PC-3 (cell line): Measurements from ENCODE around the gene GPC3. TPM values are rescaled to one million over a fixed set of nuclear protein-coding genes. Genes with fewer than 3 reads are reported as not detected.

Experiments used
- ATAC-seq: fragments of 200-7000 bp; cut with Tn5 transposase; 2 replicates; pipeline ENCODE4 v1.9.1; 2020; ENCODE audit warnings: mild to moderate bottlenecking, moderate library complexity
- BruUV-seq: library from RNA; stranded (reverse); fragments of 400-500 nt; replicated peaks from 2 replicates; lab custom pipeline; 2021; lab: Mats Ljungman, UMichigan
- CTCF ChIA-PET: fragments of 300-600 bp; sonication (Branson Sonifier 250); formaldehyde crosslinking; loops from one replicate; lab custom pipeline; 2022; ENCODE audit warnings: antibody characterized with exemption; lab: Charles Lee
- POLR2A ChIA-PET: fragments of 300-600 bp; sonication (Branson Sonifier 250); formaldehyde crosslinking; loops from one replicate; lab custom pipeline; 2022; ENCODE audit warnings: antibody characterized with exemption; ENCODE audit not compliant: unreplicated experiment; lab: Charles Lee
- DNase-seq: peaks from one replicate; pipeline ENCODE4 v3.0.0-alpha.2; 2015
- H2AFZ ChIP-seq: fragments of 300-600 bp; sonication (generic); 2 replicates; pipeline ENCODE4 v1.6.0; 2016; ENCODE audit warnings: antibody characterized with exemption, low read length
- H3F3A ChIP-seq: fragments of 300-600 bp; sonication (generic); one replicate; pipeline ENCODE4 v1.6.0; 2017; ENCODE audit warnings: antibody characterized with exemption, low read length, control low read depth, mild to moderate bottlenecking; ENCODE audit not compliant: unreplicated experiment
- H3K27ac ChIP-seq: fragments of 300-600 bp; sonication (generic); 2 replicates; pipeline ENCODE4 v1.5.1; 2016; ENCODE audit warnings: mild to moderate bottlenecking, low read length
- H3K27me3 ChIP-seq: fragments of 300-600 bp; sonication (generic); 2 replicates; pipeline ENCODE4 v1.6.1; 2016; ENCODE audit warnings: low read length, mixed read lengths
- H3K36me3 ChIP-seq: fragments of 300-600 bp; sonication (generic); 2 replicates; pipeline ENCODE4 v1.6.1; 2016; ENCODE audit warnings: low read depth, mixed run types, low read length, mixed read lengths
- H3K4me1 ChIP-seq: fragments of 300-600 bp; sonication (generic); 2 replicates; pipeline ENCODE4 v1.5.1; 2016; ENCODE audit warnings: low read length; ENCODE audit not compliant: insufficient read depth
- H3K4me2 ChIP-seq: fragments of 300-600 bp; sonication (generic); 2 replicates; pipeline ENCODE4 v1.6.0; 2016; ENCODE audit warnings: low read length
- H3K4me3 ChIP-seq: fragments of 300-600 bp; sonication (generic); 2 replicates; pipeline ENCODE4 v1.5.1; 2016; ENCODE audit warnings: mild to moderate bottlenecking, low read length, mixed read lengths
- H3K79me2 ChIP-seq: fragments of 300-600 bp; sonication (generic); 2 replicates; pipeline ENCODE4 v1.6.1; 2017; ENCODE audit warnings: low read length, mixed read lengths
- H3K9ac ChIP-seq: fragments of 300-600 bp; sonication (generic); 2 replicates; pipeline ENCODE4 v1.6.0; 2016; ENCODE audit warnings: mild to moderate bottlenecking, low read length
- H3K9me2 ChIP-seq: fragments of 300-600 bp; sonication (generic); replicated peaks from 2 replicates; pipeline ENCODE4 v1.6.1; 2016; ENCODE audit warnings: mixed run types, low read length, mixed read lengths
- H3K9me3 ChIP-seq: fragments of 300-600 bp; sonication (generic); 2 replicates; pipeline ENCODE4 v1.6.1; 2016; ENCODE audit warnings: low read length, mixed read lengths
- H4K20me1 ChIP-seq: fragments of 300-600 bp; sonication (generic); 2 replicates; pipeline ENCODE4 v1.6.1; 2016; ENCODE audit warnings: low read length, mixed read lengths
- CTCF ChIP-seq: fragments of 300-600 bp; sonication (generic); conservative IDR thresholded peaks from 2 replicates; pipeline ENCODE4 v1.5.1; 2017; ENCODE audit warnings: antibody characterized with exemption, low read depth, mild to moderate bottlenecking, low read length
- EZH2 ChIP-seq: fragments of 300-600 bp; sonication (generic); IDR thresholded peaks from one replicate; pipeline ENCODE4 v1.6.1; 2017; ENCODE audit warnings: antibody characterized with exemption, mild to moderate bottlenecking, low read length; ENCODE audit not compliant: unreplicated experiment
- EZH2phosphoT487 ChIP-seq: fragments of 300-600 bp; sonication (generic); IDR thresholded peaks from 2 replicates; pipeline ENCODE4 v1.6.1; 2018; ENCODE audit warnings: mild to moderate bottlenecking, antibody characterized with exemption, low read length, borderline replicate concordance
- intact Hi-C: fragments of 100-400 bp; cut with micrococcal nuclease; formaldehyde crosslinking; loops from 2 replicates; pipeline ENCODE4 v1.9.0; 2023
- total RNA-seq: library from RNA; depleted of rRNA; stranded (reverse); fragments of >200 nt; gene quantifications from 2 replicates; pipeline ENCODE4 v1.2.3, GENCODE V29; 2014

GPC3 gene
- total RNA-seq, 1 experiment from 2014 or later, result not detected

DNA sequence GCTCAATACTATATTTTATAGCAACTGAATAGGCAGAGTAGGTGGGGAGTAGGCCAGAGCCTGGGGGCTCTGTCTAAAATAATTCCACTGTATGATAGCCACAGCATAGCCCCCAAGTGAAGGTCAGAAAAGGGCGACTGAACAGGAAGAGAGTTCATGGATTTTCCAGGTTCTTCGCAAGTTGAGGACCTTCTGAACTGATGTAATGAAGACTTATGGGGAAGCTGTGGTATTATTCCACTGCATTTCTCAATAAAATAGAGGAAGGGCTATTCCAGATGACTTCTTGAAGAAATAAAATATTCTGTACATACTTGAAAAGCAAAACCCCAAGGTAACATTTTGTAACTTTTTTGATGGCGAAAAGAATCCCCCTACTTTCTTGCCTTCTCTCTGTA, 338.7 kb downstream of the GPC3 start:
- POLR2A ChIA-PET, result no interaction called here
- no TSS peak for BruUV-seq
- H3K36me3 ChIP-seq, result no peaks in the 10 kb centered on the region
- no peak overlapping the region for H3K4me2 ChIP-seq
- TF ChIP-seq EZH2phosphoT487 (no peak), CTCF (no peak), EZH2 (no peak)
- H3K4me1 ChIP-seq, result no peaks in the 10 kb centered on the region
- no peaks in the 10 kb centered on the region for H3K79me2 ChIP-seq
- H3K9me2 ChIP-seq, result no peaks in the 10 kb centered on the region
- no peak overlapping the region for H3K9ac ChIP-seq
- ATAC-seq (no peak), DNase-seq (no peak)
- no peak overlapping the region for H2AFZ ChIP-seq
- CTCF ChIA-PET, result no interaction called here
- H3K27ac ChIP-seq, result no peak overlapping the region
- no peak overlapping the region for H3K4me3 ChIP-seq
- no peaks in the 10 kb centered on the region for H3K9me3 ChIP-seq
- intact Hi-C loops, result no loop called here
- no peaks in the 10 kb centered on the region for H3K27me3 ChIP-seq
- no peaks in the 10 kb centered on the region for H4K20me1 ChIP-seq
- no peaks in the 10 kb centered on the region for H3F3A ChIP-seq

DNA sequence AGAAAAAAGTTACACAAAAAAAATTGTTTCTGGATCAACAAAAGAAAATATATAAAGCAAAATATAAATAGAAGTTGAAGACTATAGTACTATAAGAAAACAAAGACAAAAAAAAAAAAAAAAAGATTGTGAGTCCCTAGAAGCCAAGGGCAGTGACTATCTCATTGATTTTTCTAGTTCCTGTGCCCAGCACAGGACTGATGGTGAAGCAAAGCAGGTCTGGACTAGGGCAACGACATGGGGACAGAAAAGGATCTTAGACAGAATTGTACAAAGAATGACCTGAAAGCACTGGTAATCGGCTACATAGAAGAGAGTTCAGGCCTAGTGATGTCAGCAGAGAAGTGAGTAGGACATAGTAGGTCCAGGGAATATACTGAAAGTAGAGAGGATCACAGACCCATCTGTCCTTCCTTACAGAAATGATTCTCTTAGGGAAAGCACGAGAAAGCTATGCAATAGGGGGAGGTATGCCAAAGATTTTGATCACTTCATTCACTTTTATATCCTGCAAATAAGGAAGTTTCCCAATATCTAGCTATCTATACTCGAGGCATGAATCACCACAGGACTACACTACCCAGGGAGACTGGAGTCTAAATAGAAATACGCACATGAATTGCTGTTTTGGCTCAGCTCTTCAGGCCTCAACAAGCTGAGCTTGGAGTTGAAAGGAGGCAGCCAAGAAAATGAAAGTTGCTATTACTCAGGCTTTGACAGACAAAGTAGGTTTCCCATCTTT, 339.2 kb downstream of the GPC3 start:
- ChIA-PET CTCF (no interaction called here), POLR2A (no interaction called here)
- Histone ChIP-seq H3F3A (no peaks in the 10 kb centered on the region), H3K4me1 (no peaks in the 10 kb centered on the region), H3K4me3 (no peak overlapping the region), H3K27me3 (no peaks in the 10 kb centered on the region), H3K79me2 (no peaks in the 10 kb centered on the region), H3K27ac (no peak overlapping the region), H3K36me3 (no peaks in the 10 kb centered on the region), H3K9me3 (no peaks in the 10 kb centered on the region), H3K4me2 (no peak overlapping the region), H3K9ac (no peak overlapping the region), H2AFZ (no peak overlapping the region), H4K20me1 (no peaks in the 10 kb centered on the region), H3K9me2 (no peaks in the 10 kb centered on the region)
- DNase-seq, result no peak
- ATAC-seq, result no peak
- intact Hi-C loops, result no loop called here
- no TSS peak for BruUV-seq
- TF ChIP-seq CTCF, result no peak
- no peak for TF ChIP-seq EZH2
- TF ChIP-seq EZH2phosphoT487, result no peak

DNA sequence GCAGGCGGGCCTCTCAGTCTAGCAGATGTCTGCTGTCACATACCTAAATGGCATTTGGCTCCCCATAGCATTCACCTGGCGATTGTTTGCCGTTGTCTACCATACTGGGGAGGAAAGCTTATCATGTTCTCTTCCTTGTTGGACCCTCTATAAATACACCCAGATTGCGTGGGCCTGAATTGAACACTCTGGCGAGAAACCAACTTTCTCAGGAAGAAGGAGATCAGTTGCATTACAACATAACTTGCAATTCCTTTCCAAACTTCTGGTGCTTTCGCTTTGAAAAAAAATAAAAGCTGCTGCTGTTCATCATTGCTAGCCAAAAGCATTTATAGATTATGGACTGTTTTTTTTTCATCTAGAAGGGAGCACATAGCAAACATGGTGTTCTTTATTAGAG, 340.1 kb downstream of the GPC3 start:
- BruUV-seq, result no TSS peak
- H2AFZ ChIP-seq, result no peak overlapping the region
- H3K4me1 ChIP-seq, result peaks cover 5% of the 10 kb centered on the region
- H3K79me2 ChIP-seq, result no peaks in the 10 kb centered on the region
- ATAC-seq (no peak), DNase-seq (no peak)
- POLR2A ChIA-PET, result no interaction called here
- no peaks in the 10 kb centered on the region for H4K20me1 ChIP-seq
- H3K9ac ChIP-seq, result no peak overlapping the region
- H3K36me3 ChIP-seq, result no peaks in the 10 kb centered on the region
- no peaks in the 10 kb centered on the region for H3K9me3 ChIP-seq
- CTCF ChIA-PET, result no interaction called here
- no peak overlapping the region for H3K27ac ChIP-seq
- intact Hi-C loops, result no loop called here
- H3K4me2 ChIP-seq, result no peak overlapping the region
- TF ChIP-seq EZH2phosphoT487 (no peak), CTCF (no peak), EZH2 (no peak)
- no peaks in the 10 kb centered on the region for H3K27me3 ChIP-seq
- H3F3A ChIP-seq, result no peaks in the 10 kb centered on the region
- no peaks in the 10 kb centered on the region for H3K9me2 ChIP-seq
- H3K4me3 ChIP-seq, result no peak overlapping the region
